H9 (cell line): Measurements from ENCODE around the gene IGF1R. TPM values are rescaled to one million over a fixed set of nuclear protein-coding genes. Genes with fewer than 3 reads are reported as not detected.

Experiments used
- DNase-seq: peaks from one replicate; pipeline ENCODE4 v3.0.0-alpha.2; 2017
- H2AFZ ChIP-seq: one replicate; pipeline ENCODE4 v1.6.1; 2013; ENCODE audit warnings: mild to moderate bottlenecking, low read length, control low read depth, moderate library complexity
- H2AK5ac ChIP-seq: 2 replicates; pipeline ENCODE4 v1.6.1; 2013; ENCODE audit warnings: low read length, control low read depth, mixed read lengths; ENCODE audit not compliant: insufficient read length
- H2BK120ac ChIP-seq: one replicate; pipeline ENCODE4 v1.6.1; 2013; ENCODE audit warnings: low read depth, mild to moderate bottlenecking, low read length, control low read depth, inconsistent platforms; ENCODE audit not compliant: poor library complexity, severe bottlenecking
- H2BK12ac ChIP-seq: 2 replicates; pipeline ENCODE4 v1.6.1; 2013; ENCODE audit warnings: low read length, control low read depth, mixed read lengths, low read depth; ENCODE audit not compliant: insufficient read length
- H2BK15ac ChIP-seq: 2 replicates; pipeline ENCODE4 v1.6.1; 2013; ENCODE audit warnings: low read depth, low read length, control low read depth
- H2BK20ac ChIP-seq: one replicate; pipeline ENCODE4 v1.6.1; 2013; ENCODE audit warnings: low read depth, mild to moderate bottlenecking, low read length, control low read depth, inconsistent platforms; ENCODE audit not compliant: poor library complexity, severe bottlenecking
- H2BK5ac ChIP-seq: 2 replicates; pipeline ENCODE4 v1.6.1; 2013; ENCODE audit warnings: low read length, control low read depth, mixed read lengths; ENCODE audit not compliant: insufficient read length
- H3K14ac ChIP-seq: 2 replicates; pipeline ENCODE4 v1.6.1; 2013; ENCODE audit warnings: low read length, control low read depth; ENCODE audit not compliant: insufficient read depth
- H3K18ac ChIP-seq: 2 replicates; pipeline ENCODE4 v1.6.1; 2013; ENCODE audit warnings: low read depth, mild to moderate bottlenecking, mixed read lengths, low read length, control low read depth; ENCODE audit not compliant: insufficient read length
- H3K23ac ChIP-seq: 2 replicates; pipeline ENCODE4 v1.6.1; 2013; ENCODE audit warnings: low read length, control low read depth, mixed read lengths, low read depth; ENCODE audit not compliant: insufficient read length
- H3K23me2 ChIP-seq: 2 replicates; pipeline ENCODE4 v1.6.1; 2013; ENCODE audit warnings: low read depth, mild to moderate bottlenecking, mixed read lengths, low read length, control low read depth; ENCODE audit not compliant: insufficient read length, poor library complexity, severe bottlenecking
- H3K27ac ChIP-seq: 2 replicates; pipeline ENCODE4 v1.5.1; 2013; ENCODE audit warnings: low read length, control low read depth, mixed read lengths, low read depth; ENCODE audit not compliant: insufficient read length
- H3K27me3 ChIP-seq: 2 replicates; pipeline ENCODE4 v1.6.1; 2013; ENCODE audit warnings: low read length, control low read depth, inconsistent platforms; ENCODE audit not compliant: insufficient read depth
- H3K4ac ChIP-seq: 2 replicates; pipeline ENCODE4 v1.6.1; 2013; ENCODE audit warnings: low read depth, mild to moderate bottlenecking, control low read depth, inconsistent platforms, low read length, moderate library complexity
- H3K4me1 ChIP-seq: 2 replicates; pipeline ENCODE4 v1.6.1; 2013; ENCODE audit warnings: low read length, control low read depth, inconsistent platforms; ENCODE audit not compliant: insufficient read depth
- H3K4me2 ChIP-seq: 2 replicates; pipeline ENCODE4 v1.6.1; 2013; ENCODE audit warnings: low read length, control low read depth, mixed read lengths; ENCODE audit not compliant: insufficient read length, insufficient read depth
- H3K56ac ChIP-seq: 2 replicates; pipeline ENCODE4 v1.6.1; 2013; ENCODE audit warnings: low read depth, mild to moderate bottlenecking, mixed read lengths, low read length, control low read depth; ENCODE audit not compliant: insufficient read length
- H3K79me1 ChIP-seq: 2 replicates; pipeline ENCODE4 v1.6.1; 2013; ENCODE audit warnings: low read depth, mild to moderate bottlenecking, moderate library complexity, low read length, control low read depth, inconsistent platforms; ENCODE audit not compliant: insufficient read depth, poor library complexity, severe bottlenecking
- H3K79me2 ChIP-seq: 2 replicates; pipeline ENCODE4 v1.6.1; 2013; ENCODE audit warnings: low read length, control low read depth, inconsistent platforms; ENCODE audit not compliant: insufficient read depth
- H3K9ac ChIP-seq: 2 replicates; pipeline ENCODE4 v1.6.1; 2013; ENCODE audit warnings: low read length, control low read depth, mixed read lengths; ENCODE audit not compliant: insufficient read length; ENCODE audit errors: extremely low read depth
- H3K9me3 ChIP-seq: one replicate; pipeline ENCODE4 v1.6.1; 2013; ENCODE audit warnings: low read depth, low read length, inconsistent platforms; ENCODE audit not compliant: control insufficient read depth
- H3T11ph ChIP-seq: one replicate; pipeline ENCODE4 v1.6.1; 2013; ENCODE audit warnings: mild to moderate bottlenecking, low read length, control low read depth, inconsistent platforms
- H4K20me1 ChIP-seq: one replicate; pipeline ENCODE4 v1.6.1; 2013; ENCODE audit not compliant: control insufficient read depth, insufficient read length, insufficient read depth
- H4K5ac ChIP-seq: 2 replicates; pipeline ENCODE4 v1.6.1; 2013; ENCODE audit warnings: low read depth, mild to moderate bottlenecking, mixed read lengths, low read length, control low read depth; ENCODE audit not compliant: insufficient read length
- H4K8ac ChIP-seq: replicated peaks from 2 replicates; pipeline ENCODE4 v1.6.1; 2013; ENCODE audit warnings: low read length, control low read depth, mixed read lengths, low read depth; ENCODE audit not compliant: insufficient read length
- H4K91ac ChIP-seq: 2 replicates; pipeline ENCODE4 v1.6.1; 2013; ENCODE audit warnings: low read depth, mild to moderate bottlenecking, moderate library complexity, mixed read lengths, low read length, control low read depth; ENCODE audit not compliant: insufficient read length
- H3K27ac Mint-ChIP-seq, 3 experiments: 2 replicates in 2 of 3; 3 replicates in 1 of 3; pipeline ENCODE4 v1.8.0; 2020 to 2021; ENCODE audit warnings: mixed read lengths in 3 of 3, mild to moderate bottlenecking in 1 of 3, moderate library complexity in 1 of 3
- H3K27me3 Mint-ChIP-seq: 2 replicates; pipeline ENCODE4 v1.8.0; 2021; ENCODE audit warnings: low read depth, mild to moderate bottlenecking, moderate library complexity, mixed read lengths
- H3K36me3 Mint-ChIP-seq, 3 experiments: 2 replicates in 2 of 3; 3 replicates in 1 of 3; pipeline ENCODE4 v1.8.0; 2020 to 2021; ENCODE audit warnings: low read depth in 3 of 3, mixed read lengths in 3 of 3; ENCODE audit not compliant: insufficient read depth in 1 of 3
- H3K4me1 Mint-ChIP-seq, 2 experiments: 2 replicates each; pipeline ENCODE4 v1.8.0; 2020; ENCODE audit warnings: mixed read lengths in 2 of 2
- H3K4me3 Mint-ChIP-seq, 2 experiments: 2 replicates in 1 of 2; 3 replicates in 1 of 2; pipeline ENCODE4 v1.8.0; 2020 to 2021; ENCODE audit warnings: mild to moderate bottlenecking in 2 of 2, mixed read lengths in 2 of 2, moderate library complexity in 1 of 2
- H3K9me3 Mint-ChIP-seq, 2 experiments: 2 replicates in 1 of 2; 3 replicates in 1 of 2; pipeline ENCODE4 v1.8.0; 2020; ENCODE audit warnings: mild to moderate bottlenecking in 2 of 2, mixed read lengths in 2 of 2, moderate library complexity in 1 of 2
- CTCF ChIP-seq: fragments of 200-600 bp; sonication (generic); conservative IDR thresholded peaks from 3 replicates; pipeline ENCODE4 v1.8.0; 2021; ENCODE audit warnings: antibody characterized with exemption, mild to moderate bottlenecking
- WGBS: extraction: QIAGEN DNeasy Blood & Tissue Kit; methylation state at CpG from one replicate; pipeline ENCODE4 v1.1.7; 2013; ENCODE audit warnings: missing lambda C conversion rate, low lambda C conversion rate, mixed read lengths; ENCODE audit not compliant: insufficient read length; ENCODE audit errors: extremely low coverage; 5-methylcytosine and 5-hydroxymethylcytosine counted together
- total RNA-seq: library from RNA; stranded (reverse); gene quantifications from 2 replicates; pipeline ENCODE4 v1.2.1, GENCODE V29; 2021

The IGF1R gene
- total RNA-seq, 1 experiment from 2014 or later: 70.0 TPM

GRCh38 chr15:98948941-98949340 lies 300.6 kb downstream of the IGF1R start:
- no peak overlapping the region for H2AFZ ChIP-seq
- no peak overlapping the region for H3T11ph ChIP-seq
- no peaks in the 10 kb centered on the region for H3K27me3 Mint-ChIP-seq
- H3K9me3 ChIP-seq: no peaks in the 10 kb centered on the region
- H3K27ac Mint-ChIP-seq: no peak overlapping the region
- no peak overlapping the region for H3K14ac ChIP-seq
- H3K4me1 ChIP-seq: no peaks in the 10 kb centered on the region
- no peaks in the 10 kb centered on the region for H3K27me3 ChIP-seq
- no peak overlapping the region for H3K56ac ChIP-seq
- H3K23ac ChIP-seq: no peak overlapping the region
- WGBS: no CpG with 5 or more reads among the region's 11 CpGs
- no peaks in the 10 kb centered on the region for H3K9me3 Mint-ChIP-seq
- no peaks in the 10 kb centered on the region for H3K79me1 ChIP-seq
- H3K9ac ChIP-seq: no peak overlapping the region
- no peak overlapping the region for H3K18ac ChIP-seq
- H3K4me3 Mint-ChIP-seq: no peak overlapping the region
- H3K23me2 ChIP-seq: no peaks in the 10 kb centered on the region
- no peak overlapping the region for H3K4me2 ChIP-seq
- H2BK15ac ChIP-seq: no peak overlapping the region
- DNase-seq: no peak
- H3K27ac ChIP-seq: no peak overlapping the region
- no peak for TF ChIP-seq CTCF
- H2AK5ac ChIP-seq: no peak overlapping the region
- no peaks in the 10 kb centered on the region for H3K79me2 ChIP-seq
- no peaks in the 10 kb centered on the region for H4K20me1 ChIP-seq
- no peak overlapping the region for H4K8ac ChIP-seq
- H3K36me3 Mint-ChIP-seq: peaks cover 22 to 83% (median 66%) of the 10 kb centered on the region in 3 experiments; a peak in 6 of 7 replicates
- no peak overlapping the region for H2BK120ac ChIP-seq
- no peaks in the 10 kb centered on the region for H3K4me1 Mint-ChIP-seq
- H2BK5ac ChIP-seq: no peak overlapping the region
- no peak overlapping the region for H2BK20ac ChIP-seq
- H3K4ac ChIP-seq: no peak overlapping the region
- H2BK12ac ChIP-seq: no peak overlapping the region
- H4K91ac ChIP-seq: no peak overlapping the region
- H4K5ac ChIP-seq: no peak overlapping the region
